Cardiac fibroblast (primary cell): ENCODE data around the gene ST6GALNAC4.

Experiments used
- DNase-seq, 2 donors: peaks; one replicate each; pipeline versions ENCODE4 v3.0.0 to v3.0.0-alpha.2; 2010; ENCODE audit warnings: low read depth in 2 of 2
- H3K4me3 ChIP-seq, 2 donors: replicated peaks in 1 of 2; 1 replicate in 1 of 2; 2 replicates in 1 of 2; pipeline ENCODE4 v1.5.1; 2011; ENCODE audit warnings: low read depth in 2 of 2, low read length in 2 of 2, mild to moderate bottlenecking in 2 of 2, moderate library complexity in 1 of 2
- TF ChIP-seq, protein P1 (sequence below): IDR thresholded peaks from one replicate; pipeline ENCODE4 v1.5.1; 2011; ENCODE audit warnings: low read depth, mild to moderate bottlenecking, low read length, inconsistent platforms

The ST6GALNAC4 gene

DNA sequence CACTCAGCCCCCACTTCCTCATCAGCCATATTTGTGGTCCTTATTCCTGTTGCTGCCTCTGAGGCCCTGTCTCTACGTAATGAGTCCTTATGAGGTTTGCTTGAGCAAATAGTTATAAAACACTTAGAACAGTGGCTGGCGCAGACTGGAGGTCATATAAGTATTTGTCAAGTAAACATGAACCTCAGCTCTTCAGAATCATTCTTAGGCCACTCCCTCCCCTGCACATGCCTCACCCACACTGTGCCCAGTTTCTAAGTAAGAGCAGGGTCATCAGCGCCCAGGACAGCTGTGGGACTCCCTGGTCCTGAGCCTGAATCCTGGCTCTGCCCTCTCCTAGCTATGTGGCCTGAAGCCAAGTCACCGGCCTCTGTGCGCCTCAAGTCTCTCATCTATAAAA is 4.0 kb downstream of the ST6GALNAC4 start:
- TF ChIP-seq, protein P1, sequence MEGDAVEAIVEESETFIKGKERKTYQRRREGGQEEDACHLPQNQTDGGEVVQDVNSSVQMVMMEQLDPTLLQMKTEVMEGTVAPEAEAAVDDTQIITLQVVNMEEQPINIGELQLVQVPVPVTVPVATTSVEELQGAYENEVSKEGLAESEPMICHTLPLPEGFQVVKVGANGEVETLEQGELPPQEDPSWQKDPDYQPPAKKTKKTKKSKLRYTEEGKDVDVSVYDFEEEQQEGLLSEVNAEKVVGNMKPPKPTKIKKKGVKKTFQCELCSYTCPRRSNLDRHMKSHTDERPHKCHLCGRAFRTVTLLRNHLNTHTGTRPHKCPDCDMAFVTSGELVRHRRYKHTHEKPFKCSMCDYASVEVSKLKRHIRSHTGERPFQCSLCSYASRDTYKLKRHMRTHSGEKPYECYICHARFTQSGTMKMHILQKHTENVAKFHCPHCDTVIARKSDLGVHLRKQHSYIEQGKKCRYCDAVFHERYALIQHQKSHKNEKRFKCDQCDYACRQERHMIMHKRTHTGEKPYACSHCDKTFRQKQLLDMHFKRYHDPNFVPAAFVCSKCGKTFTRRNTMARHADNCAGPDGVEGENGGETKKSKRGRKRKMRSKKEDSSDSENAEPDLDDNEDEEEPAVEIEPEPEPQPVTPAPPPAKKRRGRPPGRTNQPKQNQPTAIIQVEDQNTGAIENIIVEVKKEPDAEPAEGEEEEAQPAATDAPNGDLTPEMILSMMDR = no peak

DNA sequence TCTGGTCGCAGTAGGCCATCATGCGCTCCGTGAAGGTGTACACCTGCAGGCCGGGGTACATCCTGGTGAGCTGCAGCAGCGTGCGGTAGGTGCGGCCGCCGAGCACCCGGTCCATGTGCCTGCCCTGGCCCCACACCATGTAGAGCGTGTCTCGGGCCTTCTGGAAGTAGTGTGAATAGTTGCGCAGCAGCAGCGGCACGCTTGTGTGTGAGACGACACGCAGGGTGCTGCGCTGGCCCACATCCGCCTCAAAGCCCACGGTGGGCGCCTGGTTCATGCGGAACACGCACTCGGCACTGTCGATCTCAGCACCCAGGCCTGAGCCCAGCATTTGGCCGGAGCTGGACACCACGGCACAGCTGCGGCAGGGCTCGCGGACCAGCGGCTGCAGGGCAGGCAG is 4.5 kb downstream of the ST6GALNAC4 start:
- no peak for DNase-seq
- TF ChIP-seq, protein P1 = no peak
- H3K4me3 ChIP-seq = no peak overlapping the region

More for the DNA sequence above, 4.0 kb downstream of the ST6GALNAC4 start:
- H3K4me3 ChIP-seq = no peak overlapping the region
- no peak for DNase-seq

DNA sequence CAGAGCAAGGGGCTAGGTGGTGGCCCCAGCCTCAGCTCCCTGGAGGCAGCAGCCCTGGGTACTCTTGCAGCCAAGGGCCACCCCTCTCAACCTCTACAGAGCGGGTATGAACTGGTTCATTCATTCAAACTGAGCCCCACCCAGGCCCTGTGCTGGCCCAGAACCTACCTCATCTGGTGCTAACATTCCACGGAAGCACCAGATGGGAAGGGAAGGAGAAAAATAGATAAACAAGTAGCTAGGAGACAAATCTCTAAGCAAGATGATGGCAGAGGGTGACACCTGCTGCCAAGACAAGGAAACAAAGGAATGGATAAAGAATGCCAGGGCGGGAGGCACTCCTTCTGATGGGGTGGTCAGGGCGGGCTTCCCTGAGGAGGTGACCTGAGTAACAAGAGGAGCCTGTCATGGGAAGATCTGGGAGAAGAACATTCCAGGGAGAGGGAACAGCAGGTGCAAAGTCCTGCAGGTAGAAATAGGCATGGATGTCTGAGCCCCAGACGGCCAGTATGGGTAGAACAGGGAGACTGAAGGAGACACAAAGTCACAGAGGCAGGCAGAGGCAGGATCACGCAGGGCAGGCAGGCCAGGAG is 6.1 kb downstream of the ST6GALNAC4 start:
- H3K4me3 ChIP-seq = no peak overlapping the region
- TF ChIP-seq, protein P1 = no peak
- peak in 1 of 2 donors; percentile 50 for DNase-seq

DNA sequence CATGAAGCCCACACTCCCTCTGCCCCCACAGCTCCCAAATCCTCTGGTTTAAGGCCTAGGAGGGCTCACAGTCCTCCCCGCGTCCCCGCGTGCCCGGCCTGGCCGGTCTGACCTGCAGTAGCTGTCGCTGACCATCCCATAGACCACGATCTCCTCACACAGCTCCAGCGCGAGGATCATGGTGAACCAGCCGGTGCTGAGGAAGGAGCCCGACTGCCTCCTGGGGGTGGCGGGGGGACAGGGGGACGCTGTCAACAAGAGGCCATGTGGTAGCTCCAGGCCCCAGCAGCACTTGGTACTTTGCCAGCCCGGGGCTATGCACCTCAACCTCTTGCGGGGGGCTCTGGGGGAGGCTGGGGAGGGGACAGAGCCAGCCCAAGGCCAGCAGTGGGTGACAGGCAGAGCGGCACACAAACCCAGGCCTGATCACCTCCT is 7.0 kb downstream of the ST6GALNAC4 start:
- TF ChIP-seq, protein P1 = no peak
- no peak for DNase-seq
- no peak overlapping the region for H3K4me3 ChIP-seq

DNA sequence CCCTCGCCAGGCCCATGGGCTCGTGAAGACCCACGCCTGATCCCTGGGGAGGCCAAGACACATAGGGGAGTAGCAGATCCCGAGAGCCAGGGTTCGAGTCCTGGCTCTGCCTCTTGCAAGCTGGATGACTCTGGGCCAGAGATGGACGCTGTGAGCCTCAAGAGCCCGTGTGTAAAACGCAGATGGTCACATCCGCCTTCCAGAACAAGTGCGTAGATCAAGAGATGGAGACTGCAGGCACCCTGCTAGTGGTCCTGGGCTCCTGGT is 8.2 kb downstream of the ST6GALNAC4 start:
- TF ChIP-seq, protein P1 = no peak
- no peak overlapping the region for H3K4me3 ChIP-seq
- no peak for DNase-seq

DNA sequence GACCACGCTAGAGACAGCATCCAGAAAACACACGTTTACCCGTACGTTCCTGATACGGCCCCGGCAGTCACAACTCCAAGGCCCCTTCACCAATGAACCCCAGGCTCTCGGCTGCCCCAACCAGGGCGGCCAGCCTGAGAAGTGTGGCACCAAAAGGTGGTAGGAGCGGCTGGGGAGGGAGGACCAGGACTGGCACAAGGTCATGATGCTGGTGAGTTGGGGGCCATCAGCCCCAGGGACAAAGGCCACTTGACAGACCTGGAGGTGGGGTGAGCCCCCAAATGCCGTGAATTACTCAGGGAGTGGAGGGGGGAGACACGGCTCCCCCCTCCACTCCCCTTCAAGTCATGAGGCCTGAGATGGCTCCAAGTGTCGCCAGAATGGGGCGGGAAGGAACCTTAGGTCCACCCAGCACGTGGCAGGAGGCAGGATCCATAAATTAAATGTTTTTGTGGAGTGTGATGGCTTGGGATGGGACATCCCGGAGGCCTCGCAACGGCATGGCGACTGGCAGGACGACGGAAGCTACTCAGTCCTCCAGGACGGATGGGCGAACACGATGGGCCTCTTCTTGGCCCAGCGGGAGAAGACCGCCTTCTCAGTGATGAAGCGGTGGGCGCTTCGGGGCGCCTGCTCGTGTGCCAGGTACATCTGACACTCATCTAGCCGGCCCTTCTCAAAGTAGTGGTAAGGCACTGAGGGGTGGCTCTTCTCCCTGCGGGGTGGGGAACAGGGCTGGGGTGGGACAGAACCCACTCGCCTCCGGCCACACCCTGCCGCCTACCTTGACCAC is 8.8 kb downstream of the ST6GALNAC4 start:
- H3K4me3 ChIP-seq = no peak overlapping the region
- TF ChIP-seq, protein P1 = no peak
- DNase-seq = no peak
